ENCODE results near the gene COL4A6.

The COL4A6 gene

DNA sequence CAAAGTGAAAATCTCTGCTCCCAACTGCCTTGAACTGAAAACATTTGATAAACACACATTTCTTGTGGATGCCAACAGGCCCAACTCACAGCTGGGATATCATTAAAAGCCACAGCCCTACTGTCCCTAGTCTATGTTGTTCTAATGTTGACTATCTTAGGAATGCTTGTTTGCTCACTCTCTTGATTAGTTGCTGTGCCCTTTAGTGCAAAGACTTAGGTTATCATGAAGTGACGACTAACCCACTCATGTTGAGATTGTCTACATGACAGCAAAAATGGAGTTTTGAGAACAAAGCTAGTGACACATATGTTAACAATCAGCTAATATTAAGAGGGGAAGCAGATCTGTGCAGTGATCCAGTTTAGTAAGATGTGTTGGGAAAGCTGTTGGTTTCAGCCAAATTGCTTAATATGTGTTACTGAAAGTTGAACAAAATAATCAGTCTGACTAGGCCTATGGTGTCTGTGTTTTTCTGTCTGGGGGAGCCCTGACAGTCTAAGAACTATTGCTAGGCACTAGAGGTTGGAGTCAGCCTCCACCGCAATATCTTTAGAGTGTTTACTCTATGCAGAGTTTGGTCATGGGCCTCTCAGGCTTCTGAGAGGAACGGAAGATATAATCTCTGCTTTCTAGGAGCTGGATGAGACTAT, 221.2 kb downstream of the COL4A6 start:
- ATAC-seq: no peak
- no peak for TF ChIP-seq GLIS3 (CRISPR knock-in tag; IDR thresholded peaks at IDR 0.05)
- TF ChIP-seq, protein P1, sequence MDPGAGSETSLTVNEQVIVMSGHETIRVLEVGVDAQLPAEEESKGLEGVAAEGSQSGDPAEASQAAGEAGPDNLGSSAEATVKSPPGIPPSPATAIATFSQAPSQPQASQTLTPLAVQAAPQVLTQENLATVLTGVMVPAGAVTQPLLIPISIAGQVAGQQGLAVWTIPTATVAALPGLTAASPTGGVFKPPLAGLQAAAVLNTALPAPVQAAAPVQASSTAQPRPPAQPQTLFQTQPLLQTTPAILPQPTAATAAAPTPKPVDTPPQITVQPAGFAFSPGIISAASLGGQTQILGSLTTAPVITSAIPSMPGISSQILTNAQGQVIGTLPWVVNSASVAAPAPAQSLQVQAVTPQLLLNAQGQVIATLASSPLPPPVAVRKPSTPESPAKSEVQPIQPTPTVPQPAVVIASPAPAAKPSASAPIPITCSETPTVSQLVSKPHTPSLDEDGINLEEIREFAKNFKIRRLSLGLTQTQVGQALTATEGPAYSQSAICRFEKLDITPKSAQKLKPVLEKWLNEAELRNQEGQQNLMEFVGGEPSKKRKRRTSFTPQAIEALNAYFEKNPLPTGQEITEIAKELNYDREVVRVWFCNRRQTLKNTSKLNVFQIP (CRISPR knock-in tag; IDR thresholded peaks at IDR 0.05; ENCODE audit: borderline replicate concordance, low read depth): no peak
- TF ChIP-seq ZNF8 (CRISPR knock-in tag; IDR thresholded peaks at IDR 0.05): no peak
- no peak for TF ChIP-seq OSR1 (CRISPR knock-in tag; IDR thresholded peaks at IDR 0.05)

DNA sequence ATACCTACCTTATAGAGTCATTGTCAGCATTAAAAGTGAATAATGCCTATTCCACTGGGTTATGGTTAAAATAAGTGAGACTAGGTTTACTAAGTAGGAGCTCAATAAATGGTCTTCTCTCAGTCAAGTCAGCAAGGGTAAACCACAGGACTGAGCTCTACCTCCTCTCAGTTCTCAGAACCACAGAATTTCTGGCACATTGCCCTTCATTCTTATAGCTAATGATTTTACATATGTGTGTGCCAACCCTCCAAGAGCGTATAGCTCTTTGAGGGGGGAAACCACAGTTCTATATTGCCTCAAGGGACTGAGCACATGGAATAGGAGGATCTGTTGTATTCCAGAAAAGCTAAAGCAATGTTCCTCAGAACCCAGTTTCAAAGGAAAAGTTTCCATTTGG, 221.8 kb downstream of the COL4A6 start:
- no peak for TF ChIP-seq ARNTL (CRISPR knock-in tag; IDR thresholded peaks at IDR 0.05; ENCODE audit: borderline replicate concordance, low read depth)
- ATAC-seq: no peak

DNA sequence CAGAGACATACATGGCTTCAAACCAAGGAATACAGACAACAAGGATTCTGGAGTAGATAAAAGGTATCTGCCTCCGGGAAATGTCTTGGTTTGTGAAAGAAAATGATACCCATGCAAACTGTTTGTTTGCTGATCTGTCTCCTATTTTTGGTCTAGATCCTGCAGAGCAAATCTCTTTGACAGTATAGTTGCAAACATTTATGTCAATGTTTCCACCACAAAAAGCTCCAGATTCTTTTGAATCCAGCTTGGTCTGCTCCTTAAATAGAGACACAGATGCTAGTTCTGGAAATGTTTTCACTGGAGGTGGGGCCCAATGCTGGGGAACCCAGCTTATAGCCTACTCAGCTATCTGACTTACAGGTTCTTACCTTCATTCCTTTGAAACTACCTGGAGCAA, 226.9 kb downstream of the COL4A6 start:
- ATAC-seq: no peak
- TF ChIP-seq ZFP30 (CRISPR knock-in tag; IDR thresholded peaks at IDR 0.05) (no peak), ZNF70 (CRISPR knock-in tag; IDR thresholded peaks at IDR 0.05) (no peak), TOX (CRISPR knock-in tag; IDR thresholded peaks at IDR 0.05; ENCODE audit: borderline replicate concordance) (no peak), OSR1 (CRISPR knock-in tag; IDR thresholded peaks at IDR 0.05) (no peak), ZNF565 (CRISPR knock-in tag; conservative IDR thresholded peaks at IDR 0.05; ENCODE audit: low read depth) (no peak), ARNTL (CRISPR knock-in tag; IDR thresholded peaks at IDR 0.05; ENCODE audit: borderline replicate concordance, low read depth) (no peak), CSDC2 (CRISPR knock-in tag; IDR thresholded peaks at IDR 0.05) (no peak), ZC3H10 (CRISPR knock-in tag; IDR thresholded peaks at IDR 0.05) (no peak), PPARA (CRISPR knock-in tag; IDR thresholded peaks at IDR 0.05; ENCODE audit: borderline replicate concordance) (no peak)
- TF ChIP-seq, protein P2, sequence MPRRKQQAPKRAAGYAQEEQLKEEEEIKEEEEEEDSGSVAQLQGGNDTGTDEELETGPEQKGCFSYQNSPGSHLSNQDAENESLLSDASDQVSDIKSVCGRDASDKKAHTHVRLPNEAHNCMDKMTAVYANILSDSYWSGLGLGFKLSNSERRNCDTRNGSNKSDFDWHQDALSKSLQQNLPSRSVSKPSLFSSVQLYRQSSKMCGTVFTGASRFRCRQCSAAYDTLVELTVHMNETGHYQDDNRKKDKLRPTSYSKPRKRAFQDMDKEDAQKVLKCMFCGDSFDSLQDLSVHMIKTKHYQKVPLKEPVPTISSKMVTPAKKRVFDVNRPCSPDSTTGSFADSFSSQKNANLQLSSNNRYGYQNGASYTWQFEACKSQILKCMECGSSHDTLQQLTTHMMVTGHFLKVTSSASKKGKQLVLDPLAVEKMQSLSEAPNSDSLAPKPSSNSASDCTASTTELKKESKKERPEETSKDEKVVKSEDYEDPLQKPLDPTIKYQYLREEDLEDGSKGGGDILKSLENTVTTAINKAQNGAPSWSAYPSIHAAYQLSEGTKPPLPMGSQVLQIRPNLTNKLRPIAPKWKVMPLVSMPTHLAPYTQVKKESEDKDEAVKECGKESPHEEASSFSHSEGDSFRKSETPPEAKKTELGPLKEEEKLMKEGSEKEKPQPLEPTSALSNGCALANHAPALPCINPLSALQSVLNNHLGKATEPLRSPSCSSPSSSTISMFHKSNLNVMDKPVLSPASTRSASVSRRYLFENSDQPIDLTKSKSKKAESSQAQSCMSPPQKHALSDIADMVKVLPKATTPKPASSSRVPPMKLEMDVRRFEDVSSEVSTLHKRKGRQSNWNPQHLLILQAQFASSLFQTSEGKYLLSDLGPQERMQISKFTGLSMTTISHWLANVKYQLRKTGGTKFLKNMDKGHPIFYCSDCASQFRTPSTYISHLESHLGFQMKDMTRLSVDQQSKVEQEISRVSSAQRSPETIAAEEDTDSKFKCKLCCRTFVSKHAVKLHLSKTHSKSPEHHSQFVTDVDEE (CRISPR knock-in tag; IDR thresholded peaks at IDR 0.05): no peak
- TF ChIP-seq, protein P3, sequence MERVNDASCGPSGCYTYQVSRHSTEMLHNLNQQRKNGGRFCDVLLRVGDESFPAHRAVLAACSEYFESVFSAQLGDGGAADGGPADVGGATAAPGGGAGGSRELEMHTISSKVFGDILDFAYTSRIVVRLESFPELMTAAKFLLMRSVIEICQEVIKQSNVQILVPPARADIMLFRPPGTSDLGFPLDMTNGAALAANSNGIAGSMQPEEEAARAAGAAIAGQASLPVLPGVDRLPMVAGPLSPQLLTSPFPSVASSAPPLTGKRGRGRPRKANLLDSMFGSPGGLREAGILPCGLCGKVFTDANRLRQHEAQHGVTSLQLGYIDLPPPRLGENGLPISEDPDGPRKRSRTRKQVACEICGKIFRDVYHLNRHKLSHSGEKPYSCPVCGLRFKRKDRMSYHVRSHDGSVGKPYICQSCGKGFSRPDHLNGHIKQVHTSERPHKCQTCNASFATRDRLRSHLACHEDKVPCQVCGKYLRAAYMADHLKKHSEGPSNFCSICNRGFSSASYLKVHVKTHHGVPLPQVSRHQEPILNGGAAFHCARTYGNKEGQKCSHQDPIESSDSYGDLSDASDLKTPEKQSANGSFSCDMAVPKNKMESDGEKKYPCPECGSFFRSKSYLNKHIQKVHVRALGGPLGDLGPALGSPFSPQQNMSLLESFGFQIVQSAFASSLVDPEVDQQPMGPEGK (CRISPR knock-in tag; IDR thresholded peaks at IDR 0.05; ENCODE audit: borderline replicate concordance): no peak
- TF ChIP-seq, protein P4, sequence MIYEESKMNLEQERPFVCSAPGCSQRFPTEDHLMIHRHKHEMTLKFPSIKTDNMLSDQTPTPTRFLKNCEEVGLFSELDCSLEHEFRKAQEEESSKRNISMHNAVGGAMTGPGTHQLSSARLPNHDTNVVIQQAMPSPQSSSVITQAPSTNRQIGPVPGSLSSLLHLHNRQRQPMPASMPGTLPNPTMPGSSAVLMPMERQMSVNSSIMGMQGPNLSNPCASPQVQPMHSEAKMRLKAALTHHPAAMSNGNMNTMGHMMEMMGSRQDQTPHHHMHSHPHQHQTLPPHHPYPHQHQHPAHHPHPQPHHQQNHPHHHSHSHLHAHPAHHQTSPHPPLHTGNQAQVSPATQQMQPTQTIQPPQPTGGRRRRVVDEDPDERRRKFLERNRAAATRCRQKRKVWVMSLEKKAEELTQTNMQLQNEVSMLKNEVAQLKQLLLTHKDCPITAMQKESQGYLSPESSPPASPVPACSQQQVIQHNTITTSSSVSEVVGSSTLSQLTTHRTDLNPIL (CRISPR knock-in tag; IDR thresholded peaks at IDR 0.05; ENCODE audit: low read depth): no peak

DNA sequence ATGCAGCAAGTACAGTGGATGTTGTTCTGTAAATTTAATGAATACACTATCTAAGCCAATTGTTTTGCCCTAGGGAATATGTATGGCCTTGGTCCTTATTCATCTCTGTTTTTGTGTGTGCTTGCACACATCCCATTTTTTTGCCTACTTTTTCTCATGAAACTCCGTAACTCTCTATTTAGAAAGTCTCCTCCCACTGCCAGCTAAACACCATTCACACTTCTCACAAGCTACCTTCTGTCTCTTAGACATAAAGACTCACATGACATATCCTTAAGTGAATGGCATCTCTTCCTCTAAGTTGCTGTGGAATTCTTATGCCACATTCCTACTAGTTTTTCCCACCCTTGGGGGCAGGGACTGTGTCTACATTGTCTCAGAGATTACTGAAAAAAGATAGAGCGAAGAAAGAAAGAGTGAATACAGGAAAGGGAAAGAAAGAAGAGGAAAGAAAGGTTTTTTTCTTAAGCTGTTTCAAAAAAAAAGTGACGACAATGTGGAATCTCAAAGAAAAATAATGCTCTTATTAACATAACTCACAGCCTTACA, 229.1 kb downstream of the COL4A6 start:
- TF ChIP-seq ZC3H10 (CRISPR knock-in tag; IDR thresholded peaks at IDR 0.05): no peak
- TF ChIP-seq, protein P1 (CRISPR knock-in tag; IDR thresholded peaks at IDR 0.05; ENCODE audit: borderline replicate concordance, low read depth): no peak
- TF ChIP-seq ZNF565 (CRISPR knock-in tag; conservative IDR thresholded peaks at IDR 0.05; ENCODE audit: low read depth): no peak
- no peak for TF ChIP-seq RARB (CRISPR knock-in tag; IDR thresholded peaks at IDR 0.05)
- no peak for TF ChIP-seq PPARA (CRISPR knock-in tag; IDR thresholded peaks at IDR 0.05; ENCODE audit: borderline replicate concordance)
- TF ChIP-seq ZNF70 (CRISPR knock-in tag; IDR thresholded peaks at IDR 0.05): no peak
- no peak for TF ChIP-seq ZFP3 (CRISPR knock-in tag; IDR thresholded peaks at IDR 0.05)
- ATAC-seq: no peak
